LoVo (cell line): Measurements from ENCODE around the gene RGR.

ENCODE experiments used
- DNase-seq: peaks from one replicate; pipeline ENCODE4 v3.0.0-alpha.2; 2016; ENCODE audit warnings: low spot score

RGR gene

DNA sequence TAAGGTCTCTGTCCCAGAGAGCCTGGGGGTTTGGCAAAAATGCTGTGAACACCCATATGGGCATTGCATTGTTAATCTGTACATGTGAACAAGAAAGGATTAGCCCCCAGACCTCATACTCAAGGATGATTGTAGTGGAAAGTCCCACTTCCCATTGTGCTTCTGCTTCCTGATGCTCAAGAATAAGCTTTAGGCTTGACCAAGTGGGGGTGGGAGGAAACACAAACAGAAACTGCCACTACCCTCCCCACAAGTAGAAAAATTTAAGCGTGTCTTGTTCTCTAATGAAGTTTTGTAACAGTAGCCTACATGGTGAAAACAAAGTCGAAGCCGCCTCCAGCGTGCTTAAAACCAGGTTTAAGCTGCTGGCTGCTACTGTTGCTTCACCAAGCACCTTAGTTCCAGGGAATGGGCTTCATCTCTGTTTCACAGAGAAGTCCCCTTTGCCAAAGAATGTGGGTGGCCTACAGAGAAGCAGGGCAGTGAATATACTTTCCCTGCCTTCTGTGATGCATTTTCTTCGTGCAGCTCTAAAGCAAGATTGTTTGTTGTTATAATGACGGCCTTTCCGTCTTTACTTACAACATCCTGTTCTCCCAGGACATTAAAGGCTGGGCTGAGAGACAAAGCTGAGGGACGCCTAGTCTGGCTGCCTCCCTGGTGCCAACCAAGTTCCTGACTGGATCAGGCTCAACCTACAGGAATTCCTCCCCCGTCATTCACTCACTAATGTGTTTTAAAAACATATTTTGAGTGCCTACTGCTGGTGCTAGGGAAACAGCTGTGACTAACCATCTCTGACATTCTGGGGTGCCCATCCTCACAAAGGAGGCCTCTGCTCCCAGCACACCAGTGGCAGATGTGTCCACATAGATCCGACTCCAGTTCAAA, 51.5 kb downstream of the RGR start:
- no peak for DNase-seq

DNA sequence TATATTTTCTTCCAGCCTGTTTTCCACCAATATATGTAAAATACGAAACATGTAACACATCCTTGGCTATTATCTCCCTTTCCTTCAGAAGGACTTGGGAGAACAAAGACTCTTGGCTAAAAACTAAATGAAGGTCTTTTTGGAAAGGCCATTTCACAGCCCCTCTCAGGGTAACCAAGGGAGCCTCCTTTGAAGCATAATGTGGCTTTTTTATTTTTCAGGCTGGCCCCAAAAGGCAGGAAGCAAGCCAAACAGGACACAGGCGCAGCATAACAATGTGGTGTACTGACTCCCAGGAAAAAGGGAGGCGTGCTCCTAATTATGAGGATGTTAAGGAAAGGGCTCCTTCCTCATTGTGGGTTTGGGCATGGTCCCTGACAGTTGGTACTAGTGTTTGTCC, 53.2 kb downstream of the RGR start:
- no peak for DNase-seq

DNA sequence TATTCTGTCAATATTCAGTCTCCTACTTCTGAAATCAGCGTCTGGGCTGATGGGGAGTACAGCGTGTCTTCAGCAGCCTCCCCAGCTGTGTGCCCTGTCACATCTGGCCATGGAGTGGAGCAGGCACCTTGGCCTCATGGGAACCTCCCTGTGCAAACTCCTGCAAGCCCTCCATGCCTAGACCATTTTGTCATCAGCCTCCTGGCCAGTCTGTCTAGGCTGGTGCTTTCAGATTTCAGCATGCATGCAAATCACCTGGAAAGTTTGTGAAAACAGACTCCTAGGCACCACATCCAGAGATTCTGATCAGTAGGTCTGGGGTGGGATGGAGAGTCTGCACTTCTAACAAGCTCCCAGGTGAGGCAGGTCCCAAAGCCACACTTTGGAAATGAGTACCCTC, 57.4 kb downstream of the RGR start:
- DNase-seq, result no peak

DNA sequence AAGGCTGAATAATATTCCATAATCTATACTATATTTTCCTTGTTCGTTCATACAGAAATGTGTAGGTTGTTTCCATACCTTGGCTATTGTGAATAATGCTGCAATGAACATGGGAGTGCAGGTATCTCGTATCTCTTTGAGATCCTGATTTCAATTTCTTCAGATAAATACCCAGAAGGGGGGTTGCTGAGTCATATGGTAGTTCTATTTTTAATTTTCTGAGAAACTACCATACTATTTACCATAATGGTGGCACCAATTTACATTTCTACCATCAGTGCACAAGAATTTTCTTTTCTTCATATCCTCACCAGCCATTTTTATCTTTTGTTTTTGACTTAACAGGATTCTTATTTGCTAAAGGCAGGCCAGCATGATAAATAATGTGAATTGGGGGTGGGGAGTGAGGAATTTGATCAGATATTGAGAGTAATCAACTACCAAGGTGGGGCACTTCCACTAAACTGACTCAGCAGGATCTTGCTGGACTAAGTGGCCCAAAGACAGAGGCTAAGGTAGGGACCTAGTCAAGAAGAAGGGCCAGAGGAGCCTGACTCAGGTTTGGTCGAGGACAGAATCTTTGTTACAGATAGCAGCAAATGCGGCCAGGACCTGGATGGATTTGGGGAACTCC, 62.0 kb downstream of the RGR start:
- no peak for DNase-seq

DNA sequence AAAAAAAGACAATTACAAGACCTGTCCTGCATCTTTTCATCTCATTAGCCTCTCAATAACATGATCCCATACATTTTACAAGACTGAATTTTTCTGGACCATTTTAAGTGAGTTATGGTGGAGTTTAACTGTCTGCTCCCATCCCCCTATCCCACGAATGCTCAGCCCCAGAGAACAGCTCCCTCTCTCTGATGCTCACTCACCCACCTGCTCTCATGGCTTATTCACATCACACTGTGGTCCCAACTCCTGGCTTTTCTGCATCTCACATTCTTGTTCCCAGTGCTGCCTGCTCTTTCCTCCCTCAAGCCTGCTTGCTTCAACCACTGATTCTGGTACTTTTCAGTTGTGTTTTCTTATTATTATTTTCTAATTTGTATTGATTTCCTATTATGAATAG, 63.2 kb downstream of the RGR start:
- DNase-seq, result no peak

DNA sequence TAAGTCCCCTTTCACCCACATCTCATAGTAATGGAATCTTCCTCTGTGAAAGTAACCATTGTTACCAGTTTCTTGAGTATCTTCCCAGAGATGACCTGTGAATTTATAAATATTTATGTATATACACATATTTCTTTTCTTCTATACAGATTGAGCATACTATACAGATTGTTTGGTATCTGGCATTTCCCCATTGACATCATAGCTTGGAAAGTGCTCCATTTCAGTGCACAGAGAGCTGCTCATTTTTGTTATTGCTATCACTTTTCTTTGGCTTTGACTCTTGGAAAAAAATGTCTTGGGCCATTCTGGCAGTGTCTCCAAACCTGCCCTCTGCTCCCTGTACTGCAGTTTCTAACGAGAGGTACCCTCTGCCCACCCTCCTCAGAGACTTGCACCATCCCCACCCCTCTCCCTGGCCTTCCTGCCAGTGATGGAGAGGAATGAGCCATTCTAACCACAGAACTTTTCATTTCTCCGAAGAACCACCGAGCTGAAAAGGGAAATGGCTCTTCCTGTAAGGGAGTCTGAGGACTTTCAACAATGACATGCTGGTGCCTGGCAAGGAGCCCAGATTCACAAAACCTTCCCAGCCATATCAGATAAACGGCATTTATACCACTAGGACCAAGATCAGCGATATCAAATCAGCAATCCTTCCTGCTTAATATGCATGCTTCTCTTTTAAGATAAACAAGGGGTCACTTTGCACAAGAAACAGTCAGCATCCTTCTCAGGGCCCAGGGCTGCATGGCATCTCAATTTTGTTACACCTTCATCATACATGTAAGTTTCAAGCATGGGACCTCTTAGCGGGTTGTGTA, 63.8 kb downstream of the RGR start:
- peak; percentile 7 for DNase-seq
